Activated CD4-positive, CD25-positive, alpha-beta regulatory T cell treated with anti-CD3 and anti-CD28 coated beads, Interleukin-2, amount 50 U/mL, for 24 hours (primary cell): Measurements from ENCODE around the gene PPIC.
"Not testable (repeated sequence)": the region's sequence is repeated elsewhere in the genome, so short reads cannot be mapped to it uniquely, and the experiment has no call there.

Source experiments
- ATAC-seq, 2 donors: fragments of 150-1000 bp; cut with Tn5 transposase; one replicate each; pipeline ENCODE4 v1.10.0; 2021; ENCODE audit warnings: mild to moderate bottlenecking in 1 of 2, moderate library complexity in 1 of 2

Gene PPIC

DNA sequence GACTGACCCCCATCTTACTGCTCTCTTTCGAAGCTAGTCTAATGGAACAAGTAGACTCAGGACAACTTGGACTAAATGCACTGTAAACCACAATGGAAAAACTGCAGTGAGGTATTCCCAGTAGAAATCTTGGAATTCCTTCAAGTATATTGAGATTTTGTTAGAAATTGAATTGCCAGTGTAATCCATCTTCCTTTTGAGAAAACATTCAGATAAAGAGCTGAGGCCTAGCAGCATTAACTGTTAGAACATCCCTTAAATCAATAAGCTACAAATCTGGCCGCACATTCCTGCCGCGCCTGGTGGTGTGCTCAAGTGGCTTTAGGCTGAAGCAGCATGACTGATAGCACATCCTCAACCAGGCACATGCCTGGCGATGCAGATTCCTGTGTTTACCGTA is 29.3 kb downstream of the PPIC start:
- ATAC-seq = no peak

DNA sequence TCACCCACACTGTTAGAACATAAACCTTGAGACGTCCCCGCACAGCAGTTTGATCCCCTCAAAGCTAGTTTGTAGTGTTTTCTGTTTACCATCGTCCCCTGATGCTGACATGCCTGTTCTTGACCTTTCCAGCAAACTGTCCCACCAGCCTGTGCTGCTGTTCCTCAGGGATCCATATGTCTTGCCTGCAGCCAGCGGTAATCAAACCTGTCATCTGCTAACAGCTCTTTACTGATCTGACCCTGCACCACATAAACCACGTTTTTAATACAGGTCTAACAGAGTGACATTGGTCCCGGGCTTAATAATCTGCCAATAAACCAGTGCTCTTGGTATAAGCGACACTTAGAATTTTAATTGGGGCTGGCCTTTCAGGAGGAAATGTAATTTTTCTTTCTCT is 34.7 kb downstream of the PPIC start:
- no peak for ATAC-seq

DNA sequence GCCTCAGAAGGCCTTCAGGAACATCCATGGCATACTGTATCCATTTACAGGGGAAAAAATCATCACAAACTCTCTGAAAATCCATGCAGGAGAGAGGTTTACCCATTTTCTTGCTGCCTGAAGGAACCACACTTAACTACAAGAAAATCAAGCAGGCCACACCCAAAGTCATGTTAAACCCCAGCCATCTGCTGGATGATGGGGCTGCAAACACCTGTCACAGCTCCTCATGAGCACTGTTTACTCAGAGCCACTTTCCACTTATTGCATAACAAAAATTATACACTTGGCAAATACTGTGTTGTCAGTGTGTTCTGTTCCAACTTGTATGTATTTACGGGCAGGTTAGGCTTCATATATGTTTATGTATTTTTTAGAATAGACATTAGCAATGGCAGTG is 35.8 kb downstream of the PPIC start:
- no peak for ATAC-seq

DNA sequence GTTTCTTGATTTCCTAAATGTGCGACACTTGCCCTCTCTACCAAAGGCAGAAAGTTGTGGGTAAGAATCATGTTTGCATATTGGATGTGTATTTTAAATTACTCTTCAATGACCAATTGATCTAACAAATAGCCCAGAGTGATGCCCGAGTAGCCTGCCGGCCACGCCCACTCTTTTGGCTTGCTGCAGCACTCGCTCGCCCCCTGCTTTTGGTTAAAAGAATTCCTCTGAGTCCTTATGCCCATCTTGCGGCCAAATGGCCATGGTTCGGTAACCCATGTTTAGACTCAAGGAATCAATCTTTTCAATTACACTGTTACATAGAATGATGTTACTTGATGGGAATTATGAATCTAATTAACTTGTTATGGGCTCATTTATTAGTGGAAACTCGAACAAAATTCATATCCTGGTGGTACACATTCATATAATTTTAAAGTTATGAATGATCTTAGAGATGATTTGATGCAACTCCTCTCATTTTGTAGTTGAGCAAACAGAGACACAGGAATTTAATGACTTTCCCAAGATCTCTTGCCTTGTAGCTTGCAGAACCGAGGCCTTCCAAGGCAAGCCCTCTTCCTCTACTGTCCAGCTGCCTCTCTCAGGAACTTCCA is 36.5 kb downstream of the PPIC start:
- no peak for ATAC-seq

DNA sequence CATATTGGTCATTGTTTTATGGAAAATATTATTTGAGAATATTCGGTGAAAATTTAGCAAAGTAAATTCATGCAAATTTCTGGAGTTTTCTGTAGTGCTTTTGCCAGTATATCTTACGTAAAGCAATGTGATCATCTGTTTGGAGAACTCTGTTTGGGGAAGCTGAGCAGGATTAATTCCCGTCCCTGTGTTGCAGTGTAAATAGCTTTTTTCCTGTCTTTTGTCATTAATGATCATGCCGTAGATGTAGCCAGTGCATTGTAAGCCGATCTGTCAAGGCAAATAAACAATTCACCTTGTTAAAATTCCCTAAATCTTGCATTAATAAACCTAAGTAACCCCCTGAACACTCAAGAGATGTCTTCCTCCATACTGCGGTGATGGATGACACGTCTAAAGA is 39.2 kb downstream of the PPIC start:
- no peak for ATAC-seq

DNA sequence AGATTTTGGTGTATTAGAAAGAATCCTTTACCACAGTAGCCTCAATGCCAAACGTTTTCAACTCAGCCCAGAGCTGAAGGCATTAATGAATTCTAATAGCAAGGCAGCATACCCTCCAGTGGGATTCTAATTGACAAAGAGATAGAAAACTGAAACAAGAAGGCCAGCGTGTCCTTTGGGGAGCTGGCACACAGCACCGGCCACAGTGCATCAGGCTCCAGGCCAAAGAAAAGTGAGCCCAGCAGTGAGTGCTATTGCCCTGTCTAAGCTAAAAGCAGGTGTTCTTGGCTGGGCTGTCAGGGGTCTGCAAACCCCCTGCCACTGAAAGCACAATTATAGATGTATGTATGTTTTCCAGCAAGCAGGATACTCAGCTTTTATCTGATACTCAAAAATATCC is 40.4 kb downstream of the PPIC start:
- no peak for ATAC-seq

DNA sequence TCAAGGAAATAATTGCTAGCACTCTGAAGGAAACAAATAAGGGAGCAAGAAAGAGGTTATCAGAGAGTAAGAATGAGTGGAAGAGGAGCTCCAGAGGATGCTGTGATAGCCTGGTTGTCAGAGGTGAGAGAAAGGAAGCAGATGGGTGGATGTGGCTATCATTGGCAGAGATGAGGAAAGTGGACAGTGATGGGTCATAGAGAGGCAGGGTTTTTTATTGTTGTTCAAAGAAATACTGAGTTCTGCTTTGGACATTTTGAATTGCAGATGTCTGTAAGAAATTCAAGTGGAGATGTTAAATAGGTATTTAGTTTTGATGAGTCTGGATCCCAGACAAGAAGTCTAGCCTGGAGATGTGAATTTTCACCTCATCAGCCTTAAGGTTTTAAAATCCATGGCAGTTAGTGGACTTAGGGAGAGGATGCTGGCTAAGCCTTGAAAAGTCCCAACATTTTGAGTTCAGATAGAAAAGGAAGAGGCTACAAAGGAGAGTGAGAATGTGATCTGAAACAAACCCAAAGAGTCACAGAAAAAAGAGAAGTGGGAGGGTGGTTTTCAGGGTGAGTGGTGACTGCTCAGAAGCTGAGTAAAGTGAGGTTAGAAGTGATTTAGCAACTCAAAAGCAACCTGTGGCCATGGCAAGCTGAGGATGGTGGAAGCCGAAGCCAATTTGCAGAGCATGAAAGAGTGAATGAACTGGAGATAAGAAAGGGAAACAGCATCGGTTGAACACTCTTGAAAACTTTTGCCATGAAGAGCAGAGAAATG is 50.4 kb downstream of the PPIC start:
- ATAC-seq = no peak

DNA sequence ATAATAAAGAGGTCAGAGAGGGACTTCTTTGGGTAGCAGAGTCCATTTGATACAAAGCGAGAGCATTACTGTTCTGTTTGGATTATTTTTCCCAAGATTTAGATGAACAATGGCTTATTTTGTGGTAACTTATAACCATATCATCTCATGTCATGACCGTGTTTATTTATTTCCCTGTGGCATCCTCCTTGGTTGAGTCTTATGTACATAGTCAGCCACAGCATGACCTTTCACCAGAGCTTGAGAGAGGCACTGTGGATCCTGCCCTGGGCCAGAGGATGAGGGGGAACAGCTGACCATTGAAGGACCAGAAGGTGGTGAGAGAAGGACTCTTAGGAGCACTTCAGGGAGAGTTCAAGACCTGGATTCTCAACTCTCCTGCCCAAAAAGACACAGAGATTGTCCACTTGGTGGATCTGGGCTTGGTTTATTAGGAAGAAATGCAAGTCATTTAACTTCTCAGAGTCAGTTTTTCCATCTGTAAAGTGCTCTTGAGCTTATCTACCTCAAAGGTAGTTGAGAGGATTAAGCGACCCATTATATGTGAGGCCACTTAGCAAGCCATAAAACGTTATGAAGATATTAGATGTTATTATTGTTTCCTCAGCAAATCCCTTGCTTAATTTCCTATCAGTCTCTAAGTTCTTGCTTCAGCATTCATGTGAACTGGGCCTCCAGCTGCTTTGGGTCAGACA is 51.4 kb downstream of the PPIC start:
- ATAC-seq = no peak

DNA sequence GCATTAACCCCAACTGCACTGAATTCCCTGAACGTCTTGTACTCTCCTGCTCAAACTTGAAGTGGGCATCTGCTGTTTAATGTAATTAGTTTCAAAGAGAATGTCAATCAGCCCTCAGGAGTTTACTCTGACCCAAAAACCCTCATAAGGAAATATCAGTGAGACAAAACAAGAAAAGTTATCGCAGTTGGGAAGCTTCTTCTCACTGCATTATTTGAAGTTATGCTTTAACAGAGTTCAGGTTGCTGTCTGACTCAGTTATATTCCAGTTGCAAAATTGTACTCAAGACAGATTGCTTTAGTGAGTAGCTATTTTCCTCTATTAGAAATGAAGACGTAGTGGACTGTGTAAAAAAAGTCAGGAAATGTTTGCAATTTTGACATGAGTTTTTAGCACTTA is 52.1 kb downstream of the PPIC start:
- no peak for ATAC-seq

DNA sequence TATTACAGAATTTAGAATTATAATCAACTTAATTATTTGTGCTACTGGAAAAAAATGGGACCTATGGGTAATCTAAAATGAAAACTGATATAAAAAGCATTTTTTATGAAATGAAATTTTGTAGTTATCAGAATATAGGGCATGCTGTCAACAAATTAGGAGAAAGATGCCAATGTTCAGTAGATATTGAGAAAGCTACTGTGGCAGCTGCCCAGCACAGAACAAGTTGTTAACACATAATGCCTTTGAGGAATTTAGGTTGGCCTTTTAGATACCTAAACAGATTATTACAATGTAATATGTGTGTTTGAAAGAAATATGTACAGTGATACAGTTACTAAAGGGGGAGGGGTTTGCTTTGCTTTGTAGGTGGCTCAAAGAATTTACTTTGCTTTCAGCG is 54.1 kb downstream of the PPIC start:
- no peak for ATAC-seq

DNA sequence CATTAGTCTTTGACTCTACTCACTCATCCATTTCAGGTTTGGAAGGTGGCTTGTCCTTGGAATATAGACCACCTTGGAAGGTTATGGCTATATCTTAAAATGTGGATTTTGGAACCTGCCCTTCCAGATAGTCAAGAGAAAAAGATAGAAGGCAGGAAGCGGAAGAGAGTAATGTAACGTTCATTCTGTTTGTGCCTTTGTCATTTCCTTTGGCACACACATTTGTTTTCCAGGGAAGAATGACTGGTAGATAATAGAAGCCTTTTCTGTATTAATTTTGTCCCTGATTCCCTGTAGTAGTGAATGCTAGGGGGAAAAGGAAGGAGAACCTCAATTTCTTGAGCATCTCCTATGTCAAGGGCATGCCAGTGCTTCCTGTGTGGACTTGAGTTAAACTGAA is 54.7 kb downstream of the PPIC start:
- no peak for ATAC-seq

DNA sequence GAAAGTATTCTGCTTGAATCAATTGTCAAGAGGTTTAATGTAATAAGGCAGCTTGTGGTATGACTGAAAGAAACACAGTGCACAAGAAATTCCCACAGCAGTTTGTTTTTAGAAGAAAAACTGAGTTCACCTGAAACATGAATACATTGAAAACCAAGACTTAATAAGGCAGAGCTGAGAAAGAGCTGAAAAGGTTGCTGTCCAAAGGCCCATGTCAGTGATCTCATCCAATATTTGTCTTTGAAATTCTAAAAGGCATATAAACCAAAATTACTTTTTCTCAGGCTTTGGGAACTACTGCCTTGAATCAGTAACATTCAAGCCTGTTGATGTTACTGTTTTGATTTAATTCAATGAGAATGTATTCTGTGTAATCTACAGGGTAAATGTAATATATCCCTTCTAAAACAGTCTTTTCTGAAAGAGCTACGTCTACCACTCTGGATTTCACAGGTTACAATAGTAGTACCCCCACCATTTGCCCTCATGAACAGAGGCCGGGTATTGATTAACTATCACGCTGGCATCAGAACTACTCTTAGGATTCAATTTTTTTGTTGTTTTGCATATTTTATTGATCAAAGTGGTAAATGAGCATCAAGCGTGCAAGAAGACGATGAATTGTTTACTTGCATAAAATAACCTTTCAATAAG is 57.8 kb downstream of the PPIC start:
- no peak for ATAC-seq

DNA sequence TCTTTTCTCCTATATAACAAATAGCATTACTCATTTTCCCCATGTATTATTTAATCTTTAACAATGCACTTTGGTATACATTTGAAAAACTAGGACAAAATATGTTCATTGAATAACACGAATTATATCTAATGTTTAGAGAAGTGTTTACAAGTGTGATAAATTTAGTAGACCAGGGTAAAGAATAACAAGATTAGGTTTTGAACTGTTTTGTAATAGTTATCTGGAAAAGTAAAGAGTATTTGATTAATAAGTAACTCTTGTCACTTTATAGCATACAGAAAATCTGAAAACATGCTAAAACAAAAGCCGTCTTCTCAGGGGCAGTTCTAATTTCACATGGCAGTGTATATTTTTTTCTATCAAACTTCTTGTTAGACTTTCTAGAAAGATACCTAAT is 58.5 kb downstream of the PPIC start:
- no peak for ATAC-seq

DNA sequence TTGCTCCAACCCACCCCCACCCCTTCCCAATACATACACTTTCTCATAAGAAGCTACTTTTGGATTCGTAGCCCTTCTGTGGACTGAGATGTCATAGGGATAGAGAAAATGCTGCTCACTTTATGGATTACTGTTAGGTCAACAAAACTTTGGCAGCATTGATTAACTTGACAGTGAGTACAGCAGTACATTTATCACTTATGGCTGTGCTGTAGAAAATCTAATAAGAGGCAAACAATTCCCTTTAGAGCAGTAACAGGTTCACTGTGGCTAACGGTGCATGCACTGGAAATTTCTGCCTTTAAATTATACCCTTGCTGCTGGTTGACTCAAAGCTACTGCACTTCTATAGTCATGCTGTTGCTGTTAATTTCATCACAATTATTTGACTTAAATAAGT is 59.2 kb downstream of the PPIC start:
- ATAC-seq = no peak

DNA sequence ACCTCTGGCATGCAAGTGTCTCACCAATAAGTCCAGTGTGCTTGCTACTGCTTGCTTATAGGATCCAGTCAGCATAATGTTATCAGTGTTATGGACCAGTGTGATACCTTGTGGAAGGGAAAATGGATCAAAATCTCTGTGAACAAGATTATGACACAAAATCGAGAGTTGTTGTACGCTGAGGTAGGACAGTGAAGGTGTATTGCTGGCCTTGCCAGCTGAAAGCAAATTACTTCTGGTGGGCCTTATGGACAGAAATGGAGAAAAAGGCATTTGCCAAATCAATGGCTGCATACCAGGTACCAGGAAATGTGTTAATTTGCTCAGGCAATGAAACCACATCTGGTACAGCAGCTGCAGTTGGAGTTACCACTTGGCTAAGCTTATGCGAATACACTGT is 62.3 kb downstream of the PPIC start:
- ATAC-seq = not testable (repeated sequence)

DNA sequence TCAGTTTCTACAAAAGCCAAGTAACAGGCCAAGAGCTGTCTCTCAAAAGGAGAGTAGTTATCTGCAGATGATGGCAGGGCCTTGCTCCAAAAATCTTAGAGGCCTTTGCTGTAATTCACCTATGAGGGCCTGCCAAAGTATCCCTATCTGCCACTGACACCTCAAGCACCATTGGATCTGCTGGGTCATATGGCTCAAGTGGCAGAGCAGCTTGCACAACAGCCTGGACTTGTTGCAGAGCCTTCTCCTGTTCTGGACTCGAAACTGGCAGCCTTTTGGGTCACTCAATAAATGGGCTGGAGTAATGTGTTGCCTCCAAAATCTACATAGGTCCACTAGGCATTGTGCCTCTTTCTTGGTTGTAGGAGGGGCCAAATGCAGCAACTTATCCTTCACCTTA is 62.8 kb downstream of the PPIC start:
- not testable (repeated sequence) for ATAC-seq
